ENCODE measurements around the gene FRG2. TPM values are rescaled to one million over a fixed set of nuclear protein-coding genes. Genes with fewer than 3 reads are reported as not detected.
"Not testable (repeated sequence)": the region's sequence is repeated elsewhere in the genome, so short reads cannot be mapped to it uniquely, and the experiment has no call there.

Gene FRG2
- total RNA-seq, 1 donor from 2014 or later: not detected

- POLR2A ChIA-PET: no interaction called here
- Mint-ChIP-seq H3K4me3 (peak overlapping the region; percentile 53), H3K27me3 (peaks cover 43% of the 10 kb centered on the region), H3K36me3 (ENCODE audit: low read depth) (no peaks in the 10 kb centered on the region), H3K4me1 (peaks cover 21% of the 10 kb centered on the region), H3K9me3 (peaks cover 2% of the 10 kb centered on the region), H3K27ac (peak overlapping the region; percentile 35)
- CTCF ChIA-PET: no interaction called here
- no peak for TF ChIP-seq CTCF (IDR thresholded peaks at IDR 0.05)
- ATAC-seq (ENCODE audit: low read depth) (peak; percentile 25), DNase-seq (peak; percentile 15)
- intact Hi-C loops (cut with micrococcal nuclease): no loop called here
Observed at GRCh38 chr4:190020790-190021717, 6.0 kb downstream of the FRG2 start.

GRCh38 chr4:190019859-190020463 lies 7.1 kb downstream of the FRG2 start:
- H3K36me3 Mint-ChIP-seq (ENCODE audit: low read depth); H3K27ac Mint-ChIP-seq; DNase-seq; H3K9me3 Mint-ChIP-seq; CTCF ChIA-PET; intact Hi-C loops (cut with micrococcal nuclease); ATAC-seq (ENCODE audit: low read depth); POLR2A ChIA-PET: not testable (repeated sequence)
- H3K4me1 Mint-ChIP-seq: peaks cover 21% of the 10 kb centered on the region
- peak overlapping the region; percentile 1 for H3K4me3 Mint-ChIP-seq
- peaks cover 46% of the 10 kb centered on the region for H3K27me3 Mint-ChIP-seq

GRCh38 chr4:190019023-190019858 lies 7.8 kb downstream of the FRG2 start:
- POLR2A ChIA-PET: no interaction called here
- CTCF ChIA-PET: no interaction called here

GRCh38 chr4:190018201-190018920 lies 8.7 kb downstream of the FRG2 start:
- TF ChIP-seq CTCF (IDR thresholded peaks at IDR 0.05): no peak
- H3K9me3 Mint-ChIP-seq: peaks cover 6% of the 10 kb centered on the region
- ATAC-seq (ENCODE audit: low read depth): no peak
- no peak overlapping the region for H3K4me3 Mint-ChIP-seq
- H3K36me3 Mint-ChIP-seq (ENCODE audit: low read depth): no peaks in the 10 kb centered on the region
- ChIA-PET CTCF (no interaction called here), POLR2A (no interaction called here)
- H3K4me1 Mint-ChIP-seq: peaks cover 23% of the 10 kb centered on the region
- peaks cover 57% of the 10 kb centered on the region for H3K27me3 Mint-ChIP-seq
- DNase-seq: no peak
- H3K27ac Mint-ChIP-seq: peak overlapping the region; percentile 65
- intact Hi-C loops (cut with micrococcal nuclease): no loop called here

More at GRCh38 chr4:190019023-190019858, 7.8 kb downstream of the FRG2 start:
- H3K9me3 Mint-ChIP-seq: peaks cover 2% of the 10 kb centered on the region
- intact Hi-C loops (cut with micrococcal nuclease): no loop called here
- no peak for TF ChIP-seq CTCF (IDR thresholded peaks at IDR 0.05)
- no peak for DNase-seq
- peak overlapping the region; percentile 1 for H3K4me3 Mint-ChIP-seq
- no peak for ATAC-seq (ENCODE audit: low read depth)
- peaks cover 23% of the 10 kb centered on the region for H3K4me1 Mint-ChIP-seq
- peaks cover 49% of the 10 kb centered on the region for H3K27me3 Mint-ChIP-seq
- no peak overlapping the region for H3K27ac Mint-ChIP-seq
- H3K36me3 Mint-ChIP-seq (ENCODE audit: low read depth): no peaks in the 10 kb centered on the region

Measured in activated B cell treated with CpG ODN at 0.5 μM for 24 hours (primary cell).